GM08714 (cell line): ENCODE measurements around the gene SPRY4.
"Not testable (repeated sequence)": the region's sequence is repeated elsewhere in the genome, so short reads cannot be mapped to it uniquely, and the experiment has no call there.

ENCODE experiments used
- H3K4me3 ChIP-seq: fragments of 200-500 bp; sonication (Bioruptor generic); 2 replicates; pipeline ENCODE4 v1.5.1; 2014; ENCODE audit warnings: mild to moderate bottlenecking, low read length, inconsistent platforms
- ZNF274 ChIP-seq: IDR thresholded peaks from 2 replicates; pipeline ENCODE4 v1.6.1; 2012; ENCODE audit warnings: mild to moderate bottlenecking, low read depth, low read length

The SPRY4 gene

DNA sequence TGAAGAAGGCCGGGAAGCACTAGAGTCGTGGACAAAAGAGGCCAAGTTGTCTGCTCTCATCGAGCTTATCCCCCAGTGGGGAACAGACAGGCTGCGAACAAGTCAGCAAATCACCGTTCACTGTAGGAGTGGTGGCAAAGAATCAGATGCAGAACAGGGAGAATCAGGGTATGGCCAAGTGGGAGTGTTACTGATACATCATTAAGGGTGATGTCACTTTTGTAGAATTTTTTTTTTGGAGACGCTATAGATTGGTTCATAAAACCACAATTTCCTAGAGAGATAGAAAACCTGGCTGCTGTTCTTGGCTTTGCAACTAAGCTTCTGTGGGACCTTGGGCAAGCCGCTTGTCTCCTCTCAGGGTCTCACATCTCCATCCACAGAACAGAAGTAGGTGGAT is 21.3 kb downstream of the SPRY4 start:
- no peak for TF ChIP-seq ZNF274
- no peak overlapping the region for H3K4me3 ChIP-seq

DNA sequence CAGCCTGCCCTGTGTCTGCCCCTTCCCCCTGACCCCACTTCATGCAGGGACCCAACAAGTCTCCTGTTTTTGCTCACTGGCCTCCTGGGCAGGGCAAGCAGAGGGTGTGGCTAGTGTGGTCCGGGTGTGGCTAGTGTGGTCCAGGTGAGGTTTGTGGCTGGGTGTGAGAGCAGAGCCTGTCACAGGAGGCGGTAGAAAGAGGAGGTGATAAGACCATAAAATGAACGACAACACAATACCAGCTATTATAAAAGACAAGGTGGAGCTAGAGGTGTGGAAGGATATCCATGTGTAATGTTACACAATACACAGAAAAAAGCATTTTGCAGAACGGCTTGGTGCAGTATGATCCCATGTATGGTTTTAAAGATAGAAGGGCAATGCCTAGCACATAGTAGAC is 23.3 kb downstream of the SPRY4 start:
- H3K4me3 ChIP-seq, result no peak overlapping the region
- TF ChIP-seq ZNF274, result no peak

DNA sequence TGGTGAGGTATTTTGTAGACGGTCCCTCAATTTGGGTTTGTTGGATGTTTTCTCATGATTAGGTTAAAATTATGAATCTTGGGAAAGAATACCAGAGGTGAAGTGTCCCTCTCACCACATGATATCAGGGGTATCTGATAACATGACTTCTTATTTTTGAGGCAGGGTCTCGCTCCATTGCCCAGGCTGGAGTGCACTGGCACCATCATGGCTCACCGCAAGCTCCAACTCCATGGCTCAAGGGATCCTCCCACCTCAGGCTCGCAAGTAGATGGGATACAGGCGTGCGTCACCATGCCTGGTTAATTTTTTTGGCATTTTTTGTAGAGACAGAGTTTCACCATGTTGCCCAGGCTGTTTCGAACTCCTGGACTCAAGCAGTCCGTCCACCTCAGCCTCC is 24.1 kb downstream of the SPRY4 start:
- no peak for TF ChIP-seq ZNF274
- H3K4me3 ChIP-seq, result no peak overlapping the region

DNA sequence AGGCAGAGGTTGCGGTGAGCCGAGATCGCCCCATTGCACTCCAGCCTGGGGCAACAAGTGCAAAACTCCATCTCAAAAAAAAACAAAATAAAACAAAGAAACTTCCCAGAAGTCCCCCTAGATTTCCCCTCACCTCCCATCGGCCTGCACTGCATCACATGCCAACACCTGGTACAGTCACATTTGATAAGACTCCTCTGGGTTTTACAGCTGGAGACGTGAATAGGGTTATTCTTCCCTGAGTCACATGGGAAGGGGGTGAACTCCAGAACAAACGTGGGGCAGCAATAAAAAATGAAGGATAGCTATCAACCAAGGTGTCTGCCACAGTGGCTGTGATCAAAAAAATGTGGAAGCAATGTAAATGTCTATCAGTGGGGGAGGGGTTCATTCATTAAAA is 26.0 kb downstream of the SPRY4 start:
- no peak overlapping the region for H3K4me3 ChIP-seq
- no peak for TF ChIP-seq ZNF274

DNA sequence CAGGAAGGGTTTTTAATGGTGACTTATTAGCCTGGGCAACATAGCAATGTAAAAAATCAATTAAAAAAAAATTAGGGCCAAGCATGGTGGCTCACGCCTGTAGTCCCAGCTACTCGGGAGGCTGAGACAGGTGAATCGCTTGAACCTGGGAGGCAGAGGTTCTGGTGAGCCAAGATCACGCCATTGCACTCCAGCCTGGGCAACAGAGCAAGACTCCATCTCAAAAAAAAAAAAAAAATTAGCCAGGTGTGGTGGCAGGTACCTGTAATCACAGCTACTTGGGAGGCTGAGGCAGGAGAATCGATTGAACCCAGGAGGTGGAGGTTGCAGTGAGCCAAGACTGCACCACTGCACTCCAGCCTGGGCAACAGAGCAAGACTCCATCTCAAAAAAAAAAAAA is 27.0 kb downstream of the SPRY4 start:
- not testable (repeated sequence) for H3K4me3 ChIP-seq

DNA sequence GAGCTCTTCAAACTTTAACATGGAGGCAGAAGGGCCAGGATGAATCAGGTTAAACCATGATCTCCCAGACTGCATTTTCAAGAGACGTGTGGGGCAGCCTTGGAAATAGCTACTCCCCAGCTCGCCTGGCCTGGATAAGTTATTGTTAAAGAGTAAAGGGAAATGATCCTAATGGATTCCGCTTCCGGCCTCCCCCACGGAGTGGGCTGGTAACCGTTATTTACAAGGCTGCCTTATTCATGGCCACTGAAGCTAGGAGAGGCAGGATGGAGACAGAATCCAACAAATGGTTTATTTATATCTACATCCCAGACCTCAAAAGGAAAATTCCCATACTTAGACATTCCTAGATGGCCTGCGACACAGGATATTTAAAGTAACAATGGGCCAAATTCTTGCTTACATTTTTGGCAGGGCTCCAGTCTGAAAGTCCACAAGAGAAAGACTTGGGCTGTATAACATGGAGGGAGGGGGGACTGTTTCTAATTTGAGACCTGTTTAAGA is 27.9 kb downstream of the SPRY4 start:
- TF ChIP-seq ZNF274, result no peak
- H3K4me3 ChIP-seq, result no peak overlapping the region

DNA sequence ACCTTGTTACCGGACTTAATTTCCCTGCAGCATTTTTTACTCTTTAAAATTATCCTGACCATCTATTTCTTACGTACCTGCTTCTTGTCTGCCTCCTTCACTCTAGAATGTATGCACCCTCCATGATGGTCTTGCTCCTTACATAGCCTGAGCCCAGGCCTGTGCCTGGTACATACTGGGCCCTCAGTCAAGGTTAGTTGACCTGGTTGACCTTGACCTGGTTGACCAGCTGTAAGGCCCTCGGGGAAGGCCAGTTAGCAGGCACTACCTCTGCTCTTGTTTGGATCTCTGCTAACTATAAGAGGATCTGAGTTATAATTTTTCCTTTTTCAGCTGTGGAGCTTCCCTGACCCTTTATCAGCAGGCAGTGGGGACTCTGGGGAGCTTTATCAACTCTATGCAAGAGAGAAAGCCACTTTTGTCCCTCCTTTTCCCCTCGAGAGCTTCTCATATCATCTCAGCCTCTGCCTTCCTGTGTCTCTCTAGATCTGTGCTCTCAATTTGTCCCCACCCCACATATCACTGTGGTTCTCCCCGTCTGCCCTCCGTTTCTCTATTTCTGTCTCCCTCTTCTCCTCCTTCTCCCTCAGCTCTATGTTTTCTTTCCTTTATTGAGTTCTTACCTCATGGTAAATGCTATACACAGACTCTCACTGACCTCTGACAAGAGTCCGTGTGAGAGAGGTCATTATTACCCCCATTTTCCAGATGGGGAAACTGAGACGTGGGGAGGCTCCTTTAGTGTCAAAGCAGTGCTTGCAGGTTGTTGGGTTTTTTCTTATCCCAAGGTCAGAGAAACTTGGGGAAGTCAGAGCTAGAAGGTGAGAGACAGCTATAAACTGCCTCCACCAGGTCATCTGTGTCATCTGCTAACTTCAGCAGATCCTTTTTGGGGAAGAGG is 28.6 kb downstream of the SPRY4 start:
- no peak overlapping the region for H3K4me3 ChIP-seq
- no peak for TF ChIP-seq ZNF274

DNA sequence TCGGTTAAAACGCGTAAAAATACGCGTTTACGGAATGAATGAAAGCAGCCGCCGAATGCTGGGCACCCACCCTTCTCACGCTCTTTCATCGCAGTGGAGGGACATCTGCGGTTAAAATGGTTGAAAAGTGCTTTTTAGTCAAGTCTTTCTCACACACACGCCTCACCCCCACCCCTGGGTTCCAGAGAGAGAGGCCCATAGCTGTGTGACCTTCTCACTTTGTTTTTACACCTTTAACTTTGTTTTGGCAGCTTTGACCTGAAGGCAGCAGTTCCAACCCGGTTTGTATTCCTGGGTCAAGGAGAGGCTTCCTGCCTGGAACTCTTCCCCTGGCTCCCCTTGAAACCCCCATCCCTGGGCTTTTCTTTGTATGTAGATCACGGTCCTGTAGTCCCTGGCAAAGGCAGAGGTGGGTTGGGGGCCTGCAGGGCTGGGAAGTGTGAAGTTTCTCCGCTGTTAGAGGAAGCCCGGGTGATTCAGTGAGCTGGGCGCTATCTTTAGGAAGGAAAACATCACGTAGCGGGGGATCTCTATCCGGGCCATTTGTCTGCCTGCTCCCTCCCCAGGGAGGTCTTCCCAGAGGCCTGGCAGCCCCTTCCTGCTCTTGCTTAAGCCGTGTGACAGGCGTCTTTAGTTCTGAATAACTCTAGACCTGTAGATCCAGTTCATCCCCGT is 29.6 kb downstream of the SPRY4 start:
- TF ChIP-seq ZNF274, result no peak
- no peak overlapping the region for H3K4me3 ChIP-seq

DNA sequence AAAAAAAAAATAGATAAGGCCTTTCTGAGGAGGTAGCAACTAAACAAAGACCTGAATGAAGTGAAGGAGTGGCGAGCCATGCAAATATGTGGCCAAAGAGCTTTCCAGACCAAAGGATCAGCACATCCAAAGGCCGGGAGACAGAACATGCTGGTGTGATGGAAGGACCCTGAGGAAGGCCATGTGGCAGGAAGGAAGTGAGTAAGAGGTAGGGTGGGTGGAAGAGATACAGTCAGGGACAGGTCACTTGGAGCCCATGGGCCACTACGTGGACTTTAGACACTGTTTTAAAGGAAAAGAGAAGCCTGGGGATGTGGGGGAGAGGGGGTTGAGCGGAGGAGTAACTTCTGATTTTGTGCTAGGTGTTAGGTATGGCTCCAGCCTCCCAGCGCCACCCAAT is 31.3 kb downstream of the SPRY4 start:
- H3K4me3 ChIP-seq, result no peak overlapping the region
- TF ChIP-seq ZNF274, result no peak

DNA sequence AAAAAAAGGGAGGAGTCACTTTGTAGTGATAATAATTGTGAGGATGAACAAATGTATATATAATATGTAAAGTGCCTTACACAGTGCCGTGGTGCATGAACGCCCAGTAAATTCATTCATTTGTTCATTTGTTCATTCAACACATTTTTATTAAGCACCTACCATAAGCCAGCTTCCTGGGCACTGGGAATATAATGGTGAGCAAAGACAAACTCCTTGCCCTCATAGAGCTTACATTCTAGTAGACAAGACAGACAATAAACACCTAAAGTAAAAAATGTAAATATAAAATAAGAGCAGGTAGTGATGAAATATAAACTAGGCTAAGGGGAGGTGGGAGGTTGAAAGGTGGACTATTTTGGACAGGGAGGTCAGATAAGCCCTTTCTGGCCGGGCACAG is 32.0 kb downstream of the SPRY4 start:
- H3K4me3 ChIP-seq, result no peak overlapping the region
- TF ChIP-seq ZNF274, result no peak

DNA sequence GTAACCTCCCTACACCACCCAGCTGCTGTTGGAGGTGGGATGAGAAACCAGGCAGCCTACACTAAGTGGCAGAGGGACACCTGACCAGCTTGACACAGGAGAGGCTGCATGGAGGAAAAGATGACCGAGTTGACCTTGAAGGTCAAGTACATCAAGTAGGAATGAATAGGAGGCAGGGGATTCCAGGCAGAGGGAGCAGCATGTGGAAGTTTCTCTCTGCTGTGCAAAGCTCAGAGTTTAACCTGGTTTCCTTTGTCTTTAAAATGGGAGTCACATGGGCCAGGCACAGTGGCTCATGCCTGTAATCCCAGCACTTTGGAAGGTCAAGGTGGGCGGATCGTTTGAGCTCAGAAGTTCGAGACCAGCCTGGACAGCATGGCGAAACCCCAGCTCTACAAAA is 32.6 kb downstream of the SPRY4 start:
- TF ChIP-seq ZNF274, result no peak
- no peak overlapping the region for H3K4me3 ChIP-seq

DNA sequence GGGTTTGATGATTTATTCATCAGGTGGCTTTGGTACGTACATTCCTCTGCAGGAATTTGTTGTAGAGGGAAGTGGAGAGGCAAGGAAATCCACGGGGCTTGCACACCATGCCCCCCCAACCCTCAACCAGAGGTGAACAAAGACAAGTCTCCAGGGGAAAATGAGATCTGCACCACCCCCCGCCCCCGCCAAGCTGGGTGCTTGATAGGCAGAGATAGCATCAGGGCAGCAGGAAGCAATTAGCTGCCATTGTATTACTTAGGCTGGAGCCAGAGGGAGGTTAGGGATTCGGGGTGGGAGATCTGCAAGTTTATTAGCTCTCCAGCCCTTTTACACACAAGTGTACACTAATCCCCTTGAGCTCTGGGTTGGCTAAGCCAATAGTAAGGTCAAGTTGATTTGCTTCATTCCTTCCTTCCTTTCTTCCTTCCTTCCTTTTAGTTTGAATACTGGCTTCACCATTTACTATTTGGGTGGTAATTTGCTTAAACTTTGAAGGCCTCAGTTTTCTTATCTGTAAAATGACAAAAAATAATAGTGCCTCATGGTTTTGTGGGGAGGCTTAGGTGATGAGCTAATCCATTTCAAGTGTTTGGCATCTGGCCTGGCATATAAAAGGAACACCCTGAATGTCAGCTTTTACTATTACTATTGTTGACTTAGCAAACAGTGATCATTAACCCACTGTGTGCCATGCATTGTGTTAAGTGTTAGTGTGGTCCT is 34.1 kb downstream of the SPRY4 start:
- H3K4me3 ChIP-seq, result no peak overlapping the region
- TF ChIP-seq ZNF274, result no peak

DNA sequence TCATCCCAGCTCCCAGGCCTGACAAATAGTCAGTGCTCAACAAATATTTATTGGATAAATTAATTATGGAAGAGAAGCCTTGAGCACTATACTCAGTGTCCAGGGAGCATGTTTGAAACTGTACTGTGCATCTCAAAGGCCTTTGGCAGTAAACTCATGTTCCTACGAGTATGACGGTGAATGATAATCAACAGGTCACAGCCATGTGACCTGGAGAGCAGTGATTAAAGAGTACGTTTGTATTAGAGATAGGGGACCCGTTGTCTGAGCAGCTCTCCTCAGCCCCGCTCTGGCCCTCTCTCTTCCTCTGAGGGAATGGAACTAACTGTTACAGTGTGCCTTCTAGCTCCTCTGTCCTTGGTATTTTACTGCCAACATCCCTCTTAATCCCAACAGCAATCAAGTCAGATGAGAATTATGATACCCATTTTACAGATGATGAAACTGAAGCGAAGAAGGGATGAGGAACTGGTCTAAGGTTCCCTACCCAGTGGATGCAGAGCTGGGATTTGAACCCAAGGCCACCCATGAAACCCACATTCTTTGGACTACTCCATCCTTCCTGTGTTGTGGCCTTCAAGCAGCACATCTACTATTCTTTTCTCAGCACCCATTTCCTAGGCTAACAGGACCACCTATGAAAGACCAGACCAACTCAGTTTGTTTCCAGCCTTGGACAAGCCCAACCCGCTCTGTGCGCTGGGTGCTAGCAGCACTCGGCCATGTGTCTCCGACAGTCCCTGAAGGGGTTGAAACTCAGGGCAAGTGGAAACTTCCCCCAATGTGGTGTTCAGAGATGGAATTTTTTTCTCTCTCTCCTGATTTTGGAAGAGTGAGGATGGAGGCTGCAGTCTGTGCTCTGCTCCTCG is 34.9 kb downstream of the SPRY4 start:
- TF ChIP-seq ZNF274, result no peak
- no peak overlapping the region for H3K4me3 ChIP-seq

DNA sequence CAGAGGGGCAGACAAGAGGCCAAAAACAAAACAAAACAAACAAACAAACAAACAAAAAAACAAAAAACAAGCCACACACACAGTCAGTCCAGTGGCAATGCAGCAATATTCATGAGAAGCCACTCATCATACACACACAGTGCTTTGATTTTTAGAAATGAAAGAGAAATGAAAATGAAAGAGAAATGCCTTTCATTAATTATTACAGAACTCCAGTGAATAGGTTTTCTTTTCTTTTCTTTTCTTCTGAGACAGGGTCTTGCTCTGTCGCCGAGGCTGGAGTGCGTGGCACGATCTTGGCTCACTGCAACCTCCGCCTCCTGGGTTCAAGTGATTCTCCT is 36.9 kb downstream of the SPRY4 start:
- TF ChIP-seq ZNF274, result no peak

More for the DNA sequence above, 36.9 kb downstream of the SPRY4 start:
- peak overlapping the region; percentile 13; the same call in 1 of the 2 replicates for H3K4me3 ChIP-seq
